Panc1 (cell line): Measurements from ENCODE around the gene OR2H2.

Experiments
- POLR2AphosphoS5 ChIP-seq: IDR thresholded peaks from 2 replicates; pipeline ENCODE4 v1.6.1; 2012; ENCODE audit warnings: mild to moderate bottlenecking, low read depth, low read length, moderate library complexity
- REST ChIP-seq, 2 experiments: IDR thresholded peaks; 2 replicates each; pipeline ENCODE4 v1.6.1; 2011 to 2012; ENCODE audit warnings: low read depth in 2 of 2, control low read depth in 1 of 2, low read length in 1 of 2, mild to moderate bottlenecking in 1 of 2, moderate library complexity in 1 of 2; ENCODE audit not compliant: insufficient read depth in 1 of 2
- SIN3A ChIP-seq: IDR thresholded peaks from 2 replicates; pipeline ENCODE4 v1.6.1; 2012; ENCODE audit warnings: low read depth, mild to moderate bottlenecking, low read length, moderate library complexity, borderline replicate concordance; ENCODE audit not compliant: insufficient read depth
- TF ChIP-seq, protein P1 (sequence below): fragments of 450-650 bp; IDR thresholded peaks from 2 replicates; pipeline ENCODE4 v1.5.1; 2017; ENCODE audit warnings: mild to moderate bottlenecking

DNA sequence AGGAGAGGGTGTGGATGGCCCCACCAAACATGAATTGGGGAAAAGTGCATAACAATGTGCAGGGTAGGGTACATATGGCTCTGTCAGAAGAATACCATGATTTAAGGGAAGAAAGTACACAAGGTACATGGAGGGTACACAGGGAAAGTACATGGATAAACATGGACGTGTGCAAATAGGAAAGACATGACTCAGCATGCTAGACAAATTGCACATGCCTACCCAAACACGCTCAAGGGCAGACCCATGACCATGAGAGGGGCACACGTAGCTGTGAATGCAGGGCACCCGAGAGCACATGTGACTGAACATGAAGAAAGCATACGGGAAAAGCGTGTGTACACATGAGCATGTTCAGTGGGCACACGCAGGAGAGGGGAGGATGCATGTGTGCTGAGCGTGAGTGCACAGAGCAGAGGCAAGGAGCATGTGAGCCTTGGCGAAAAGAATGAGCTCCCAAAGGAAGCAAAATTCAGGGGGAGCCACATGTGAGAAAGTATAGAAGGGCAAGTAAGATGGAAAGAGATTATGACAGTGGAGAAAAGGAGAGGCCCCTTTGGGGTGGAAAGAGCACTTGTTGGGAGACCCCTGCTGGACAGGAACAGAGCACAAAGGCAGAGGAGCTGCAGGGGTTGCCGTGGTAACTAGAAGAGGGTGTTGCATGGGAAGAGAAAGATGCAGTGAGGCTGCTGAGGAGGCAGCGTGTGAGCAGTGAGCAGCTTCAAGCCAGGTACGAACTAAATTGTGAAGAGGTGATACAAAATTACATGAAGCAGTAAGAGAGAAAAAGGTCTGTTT is 17.8 kb downstream of the OR2H2 start:
- TF ChIP-seq REST (IDR thresholded peaks at IDR 0.05; ENCODE audit: insufficient read depth in 1 of 2, low read depth in 2 of 2, low read length in 1 of 2) (no peak), SIN3A (no peak), POLR2AphosphoS5 (no peak)
- TF ChIP-seq, protein P1, sequence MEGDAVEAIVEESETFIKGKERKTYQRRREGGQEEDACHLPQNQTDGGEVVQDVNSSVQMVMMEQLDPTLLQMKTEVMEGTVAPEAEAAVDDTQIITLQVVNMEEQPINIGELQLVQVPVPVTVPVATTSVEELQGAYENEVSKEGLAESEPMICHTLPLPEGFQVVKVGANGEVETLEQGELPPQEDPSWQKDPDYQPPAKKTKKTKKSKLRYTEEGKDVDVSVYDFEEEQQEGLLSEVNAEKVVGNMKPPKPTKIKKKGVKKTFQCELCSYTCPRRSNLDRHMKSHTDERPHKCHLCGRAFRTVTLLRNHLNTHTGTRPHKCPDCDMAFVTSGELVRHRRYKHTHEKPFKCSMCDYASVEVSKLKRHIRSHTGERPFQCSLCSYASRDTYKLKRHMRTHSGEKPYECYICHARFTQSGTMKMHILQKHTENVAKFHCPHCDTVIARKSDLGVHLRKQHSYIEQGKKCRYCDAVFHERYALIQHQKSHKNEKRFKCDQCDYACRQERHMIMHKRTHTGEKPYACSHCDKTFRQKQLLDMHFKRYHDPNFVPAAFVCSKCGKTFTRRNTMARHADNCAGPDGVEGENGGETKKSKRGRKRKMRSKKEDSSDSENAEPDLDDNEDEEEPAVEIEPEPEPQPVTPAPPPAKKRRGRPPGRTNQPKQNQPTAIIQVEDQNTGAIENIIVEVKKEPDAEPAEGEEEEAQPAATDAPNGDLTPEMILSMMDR, result peak; percentile 36; the same call in 1 of the 2 replicates
